HG03095 (cell line): Measurements from ENCODE around the gene FOXC1.

Experiments
- ATAC-seq: cut with Tn5 transposase; IDR thresholded peaks from one replicate; pipeline ENCODE4 v1.9.1; 2021; ENCODE audit warnings: moderate library complexity; ENCODE audit not compliant: unreplicated experiment

FOXC1 gene

GRCh38 chr6:1611572-1612298 is 2.0 kb downstream of the FOXC1 start:
- ATAC-seq, result no peak

- no peak for ATAC-seq
These were observed 2.7 kb downstream of the FOXC1 start for GRCh38 chr6:1612299-1612973.

GRCh38 chr6:1612974-1613306 is 3.2 kb downstream of the FOXC1 start:
- ATAC-seq, result no peak

- ATAC-seq, result no peak
These were observed 3.6 kb downstream of the FOXC1 start for GRCh38 chr6:1613346-1613687.

GRCh38 chr6:1613688-1614447 is 4.2 kb downstream of the FOXC1 start:
- ATAC-seq, result no peak

- ATAC-seq, result no peak
These were observed 4.9 kb downstream of the FOXC1 start for GRCh38 chr6:1614448-1615150.

- ATAC-seq, result no peak
These were observed 5.6 kb downstream of the FOXC1 start for GRCh38 chr6:1615151-1615852.

- ATAC-seq, result no peak
These were observed 6.2 kb downstream of the FOXC1 start for GRCh38 chr6:1615853-1616420.

- no peak for ATAC-seq
These were observed 7.2 kb downstream of the FOXC1 start for GRCh38 chr6:1616701-1617463.

GRCh38 chr6:1617466-1618310 is 8.0 kb downstream of the FOXC1 start:
- ATAC-seq, result no peak

- ATAC-seq, result no peak
These were observed 8.8 kb downstream of the FOXC1 start for GRCh38 chr6:1618311-1619097.

GRCh38 chr6:1619098-1619672 is 9.5 kb downstream of the FOXC1 start:
- ATAC-seq, result no peak

GRCh38 chr6:1619673-1620503 is 10.2 kb downstream of the FOXC1 start:
- ATAC-seq, result no peak

- no peak for ATAC-seq
These were observed 10.9 kb downstream of the FOXC1 start for GRCh38 chr6:1620504-1621069.

- ATAC-seq, result no peak
These were observed 11.5 kb downstream of the FOXC1 start for GRCh38 chr6:1621070-1621701.

GRCh38 chr6:1622220-1622850 is 12.6 kb downstream of the FOXC1 start:
- no peak for ATAC-seq
